Measurements from ENCODE around the gene FUT6.

Gene FUT6

DNA sequence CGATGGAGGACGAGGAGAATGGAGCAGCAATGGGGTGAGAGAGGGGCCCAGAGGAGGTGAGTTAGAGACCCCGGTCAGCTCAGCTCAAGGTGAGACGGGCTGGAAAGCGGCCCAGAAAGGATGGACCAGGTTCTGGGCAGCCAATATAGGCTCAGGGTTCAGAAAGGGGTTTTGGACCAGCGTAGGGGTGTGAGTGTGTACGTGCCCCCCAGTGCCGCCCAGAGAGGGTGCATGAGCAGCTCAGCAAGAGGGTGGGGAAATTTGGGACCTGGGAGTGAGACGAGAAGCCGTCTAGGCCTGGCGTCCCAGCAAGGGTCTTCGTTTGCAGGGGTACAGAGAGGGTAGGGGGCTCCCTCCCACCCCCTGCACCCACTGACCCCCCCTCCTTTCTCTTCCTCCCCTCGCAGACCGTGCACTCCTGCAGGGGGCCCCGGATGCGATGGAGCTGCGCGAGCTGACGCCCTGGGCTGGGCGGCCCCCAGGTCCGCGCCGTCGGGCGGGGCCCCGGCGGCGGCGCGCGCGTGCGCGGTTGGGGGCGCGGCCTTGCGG lies 12.1 kb downstream of the FUT6 start:
- no peak for DNase-seq

DNA sequence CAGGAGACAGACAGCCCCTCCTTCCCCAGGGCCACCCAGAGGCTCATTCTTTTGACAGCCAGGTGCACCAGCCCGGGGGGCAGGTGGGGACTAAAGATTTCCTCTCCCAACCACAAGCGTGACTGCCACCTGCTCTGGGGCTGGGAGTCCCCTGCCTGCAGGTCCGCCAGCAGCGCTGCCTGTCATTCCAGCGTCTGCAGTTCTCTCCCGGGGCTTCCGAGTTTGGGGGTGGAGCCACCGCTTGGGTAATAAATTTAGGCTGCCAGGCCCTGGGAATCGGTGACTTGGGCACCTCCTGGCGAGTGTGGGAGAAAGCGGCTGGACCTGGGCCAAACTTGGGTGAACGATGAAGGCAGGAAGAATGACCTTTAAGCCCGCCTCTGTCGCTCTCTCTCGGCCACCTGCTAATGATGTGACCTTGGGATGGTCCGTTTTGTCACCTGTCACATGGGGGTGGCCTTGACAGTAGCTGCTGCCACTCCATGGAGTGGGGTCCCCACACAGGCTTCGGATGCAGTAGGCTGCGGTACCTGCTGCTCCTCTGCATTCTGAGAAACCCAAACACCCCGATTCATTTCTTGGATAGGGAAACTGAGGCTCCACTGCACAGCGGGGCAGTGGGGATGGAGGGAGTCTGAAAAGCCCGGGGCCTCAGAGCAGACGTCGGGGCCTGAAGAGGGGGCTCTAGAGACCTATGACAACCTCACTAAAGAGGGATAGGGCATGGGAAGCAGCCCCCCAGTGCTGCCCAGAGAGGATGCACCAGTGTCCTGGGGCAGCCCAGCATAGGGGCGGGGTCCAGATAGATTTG lies 12.8 kb downstream of the FUT6 start:
- no peak for DNase-seq

DNA sequence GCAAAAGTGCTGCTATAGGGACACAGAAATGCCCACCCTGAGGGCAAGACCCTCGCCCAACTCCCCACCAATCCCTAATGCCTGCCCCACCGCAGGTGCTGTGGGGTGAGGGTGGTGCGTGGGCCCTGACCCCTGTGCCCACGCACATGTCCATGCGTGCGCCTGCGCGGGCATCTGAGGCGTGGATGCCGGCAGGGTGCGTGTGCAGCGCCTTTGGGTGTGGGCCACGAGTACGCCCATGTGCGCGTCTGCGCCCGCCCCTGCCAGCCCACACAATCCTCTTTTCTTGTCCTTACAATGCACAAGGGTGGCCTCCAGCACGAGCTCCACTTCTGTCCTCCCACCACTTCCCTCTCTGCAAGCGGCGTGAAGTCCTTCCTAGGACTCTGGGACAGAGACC lies 14.3 kb downstream of the FUT6 start:
- DNase-seq, result no peak

DNA sequence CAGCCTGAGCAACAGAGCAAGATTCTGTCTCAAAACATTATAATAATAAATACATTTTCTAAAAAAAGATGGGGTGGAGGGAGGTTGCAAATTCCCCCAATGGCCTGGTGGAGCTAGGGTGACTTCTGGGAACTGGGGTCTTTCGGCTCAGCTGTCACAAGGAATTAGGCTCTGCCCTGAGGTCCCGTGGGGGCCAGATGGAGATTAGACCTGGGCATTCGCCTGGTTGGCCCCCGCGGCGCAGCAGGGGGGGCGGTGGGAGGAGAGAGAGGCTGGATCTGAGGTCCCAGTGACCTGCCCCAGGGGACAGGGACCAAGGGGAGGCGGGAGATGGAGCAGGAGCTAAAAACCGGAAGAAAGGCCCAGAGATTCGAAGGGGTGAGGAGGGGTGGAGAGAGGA lies 14.8 kb downstream of the FUT6 start:
- no peak for DNase-seq

DNA sequence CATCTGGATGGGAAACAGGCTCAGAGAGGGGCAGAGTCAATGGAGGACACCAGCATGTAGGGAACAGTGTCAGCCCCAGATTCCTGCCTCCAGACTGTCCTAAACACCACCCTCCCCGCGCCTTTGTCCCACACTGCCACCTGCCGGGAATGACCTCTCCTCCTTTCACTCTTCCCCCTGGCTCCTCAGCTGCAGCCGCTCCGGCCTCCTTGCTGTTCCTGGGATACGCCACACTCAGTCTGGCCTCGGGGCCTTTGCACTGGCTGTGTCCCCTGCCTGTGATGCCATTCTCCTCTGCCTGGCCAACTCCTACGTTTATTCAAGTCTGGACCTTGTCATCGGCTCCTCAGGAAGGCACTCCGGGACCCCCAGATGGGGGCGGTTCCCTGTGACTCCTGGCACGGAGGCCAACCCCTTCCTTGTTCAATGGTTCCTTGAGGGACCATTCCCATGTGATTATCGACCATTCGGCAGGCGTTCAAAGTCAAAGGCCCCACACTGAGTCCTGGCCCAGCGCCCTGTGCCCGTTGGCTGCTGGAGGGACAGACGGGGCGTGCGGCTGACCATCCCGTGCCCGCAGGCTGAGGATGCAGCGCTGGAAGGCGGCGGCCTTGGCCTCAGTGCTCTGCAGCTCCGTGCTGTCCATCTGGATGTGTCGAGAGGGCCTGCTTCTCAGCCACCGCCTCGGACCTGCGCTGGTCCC lies 15.8 kb downstream of the FUT6 start:
- DNase-seq, result no peak

DNA sequence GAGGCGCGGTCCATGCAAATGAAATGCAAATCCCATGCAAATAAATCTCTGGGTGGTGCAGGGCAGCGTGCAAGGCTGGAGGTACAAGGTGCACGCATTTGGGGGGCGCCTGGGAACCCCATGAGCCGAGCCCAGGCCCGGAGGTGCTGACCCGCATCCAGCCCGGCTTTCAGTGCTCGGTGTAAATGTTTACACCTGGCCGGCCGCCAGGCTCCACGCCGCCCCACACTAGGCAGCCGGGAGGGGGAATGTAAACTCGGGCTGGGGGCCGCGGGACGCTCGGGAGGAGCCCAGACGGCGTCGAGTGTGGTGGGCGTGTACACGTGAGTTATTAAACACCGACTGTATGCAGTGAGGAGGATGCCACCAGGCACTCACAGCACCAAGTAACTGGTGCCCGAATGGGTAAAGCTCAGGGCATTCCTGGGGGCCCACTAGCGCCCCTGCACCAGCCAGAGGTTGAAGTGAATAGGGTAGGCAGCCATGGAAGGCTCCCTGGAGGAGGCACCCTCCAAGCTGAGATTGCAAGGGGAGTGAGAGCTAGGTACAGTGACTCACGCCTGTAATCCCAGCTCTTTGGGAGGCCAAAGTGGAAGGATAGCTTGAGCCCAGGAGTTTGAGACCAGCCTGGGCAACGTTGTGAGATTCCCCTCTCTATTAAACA lies 17.2 kb downstream of the FUT6 start:
- no peak for DNase-seq

DNA sequence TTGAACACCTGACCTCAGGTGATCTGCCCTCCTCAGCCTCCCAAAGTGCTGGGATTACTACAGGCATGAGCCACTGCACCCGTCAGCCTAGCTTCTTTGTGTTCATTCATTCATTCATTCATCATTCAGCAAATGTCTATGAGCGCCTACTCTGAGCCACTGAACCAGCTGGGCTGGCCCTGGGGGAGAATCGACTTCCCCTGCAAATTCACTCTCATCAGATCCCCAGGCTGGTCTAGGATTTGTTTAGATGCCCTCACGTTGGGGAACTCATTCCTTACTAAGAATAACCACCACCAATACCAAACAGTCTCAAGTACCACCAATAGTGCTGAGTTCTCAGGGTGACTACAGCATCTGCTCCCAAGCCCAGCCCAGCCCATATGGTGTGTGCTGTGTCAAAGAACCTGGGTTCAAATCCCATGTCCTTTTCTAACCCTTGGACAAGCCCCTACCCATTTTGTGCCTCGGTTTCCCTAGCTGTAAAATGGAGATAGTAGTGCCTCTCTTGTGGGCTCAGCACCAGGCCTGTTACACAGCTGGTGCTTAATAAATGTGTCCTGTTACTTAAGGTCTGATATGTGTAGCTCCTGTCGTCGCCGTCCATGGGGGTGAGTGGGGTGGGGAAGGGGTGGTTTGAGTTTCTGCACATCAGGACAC lies 17.9 kb downstream of the FUT6 start:
- DNase-seq, result no peak

DNA sequence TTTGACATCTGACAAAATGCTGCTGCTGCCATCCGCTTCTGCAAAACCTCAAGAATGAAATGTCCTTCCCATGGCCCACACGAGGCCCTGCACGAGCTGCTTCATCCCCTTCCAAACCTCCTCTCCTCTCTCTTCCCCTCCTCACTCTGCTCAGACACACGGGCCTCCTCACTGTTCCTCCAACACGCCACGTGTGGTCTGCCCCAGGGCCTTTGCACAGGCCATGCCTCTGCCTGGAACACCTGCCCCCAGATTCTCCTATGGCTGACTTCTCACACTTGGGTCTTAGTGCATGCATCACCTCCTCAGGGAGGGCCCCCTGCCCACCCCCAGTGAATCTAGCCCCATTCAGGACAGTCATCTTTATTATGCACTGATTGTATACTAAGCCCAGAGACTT lies 18.7 kb downstream of the FUT6 start:
- DNase-seq, result no peak

DNA sequence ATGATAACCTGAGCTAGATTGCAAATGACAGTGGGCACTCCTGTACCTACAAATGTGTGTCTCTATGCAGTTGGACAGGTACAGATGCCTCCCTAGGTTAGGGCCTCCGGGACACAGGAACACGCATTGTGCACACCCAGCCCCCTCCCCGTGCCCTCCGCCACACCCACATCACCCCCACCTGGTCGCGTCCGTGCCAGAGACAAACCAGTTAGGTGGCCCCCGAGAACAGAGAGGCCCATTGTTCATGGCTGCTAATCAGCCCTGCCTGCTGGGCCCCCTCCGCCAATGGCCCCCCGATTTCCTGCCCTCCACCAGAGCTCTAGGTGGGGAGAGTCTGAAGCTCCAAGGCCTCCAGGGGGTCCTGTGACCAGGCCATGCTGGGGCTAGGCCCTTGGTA lies 20.9 kb downstream of the FUT6 start:
- no peak for DNase-seq

DNA sequence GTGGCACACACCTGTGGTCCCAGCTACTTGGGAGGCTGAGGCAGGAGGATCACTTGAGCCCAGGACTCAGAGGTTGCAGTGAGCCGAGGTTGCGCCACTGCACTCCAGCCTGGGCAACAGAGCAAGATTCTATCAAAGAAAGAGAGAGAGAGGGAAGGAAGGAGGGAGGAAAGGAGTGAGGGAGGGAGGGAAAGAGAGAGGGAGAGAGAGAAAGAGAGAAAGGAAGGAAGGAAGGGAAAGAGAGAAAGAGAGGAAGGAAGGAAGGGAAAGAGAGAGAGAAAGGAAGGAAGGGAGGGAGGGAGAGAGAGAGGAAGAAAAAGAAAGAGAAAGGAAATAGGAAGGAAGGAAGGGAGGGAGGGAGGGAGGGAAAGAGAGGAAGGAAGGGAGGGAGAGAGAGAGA lies 22.3 kb downstream of the FUT6 start:
- DNase-seq, result no peak

DNA sequence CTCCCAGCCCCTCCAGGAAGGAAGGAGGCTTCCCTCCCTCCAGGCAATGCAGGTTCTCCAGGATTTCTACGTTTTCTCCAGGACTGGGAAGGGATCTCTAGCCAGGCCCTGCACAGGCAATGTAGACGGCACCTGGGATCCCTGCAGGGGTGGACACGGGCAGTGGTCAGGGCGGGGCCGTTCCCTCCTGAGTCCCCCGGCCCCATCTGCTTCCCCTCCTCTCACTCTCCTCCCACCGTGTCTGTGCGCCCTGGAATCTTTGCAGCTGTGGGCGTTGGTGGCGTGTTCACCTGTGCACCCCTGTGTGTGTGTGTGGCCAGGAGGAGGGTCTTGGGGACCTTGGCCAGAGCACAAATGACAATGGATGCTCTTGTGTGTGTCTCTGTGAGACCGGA lies 24.7 kb downstream of the FUT6 start:
- DNase-seq, result no peak

DNA sequence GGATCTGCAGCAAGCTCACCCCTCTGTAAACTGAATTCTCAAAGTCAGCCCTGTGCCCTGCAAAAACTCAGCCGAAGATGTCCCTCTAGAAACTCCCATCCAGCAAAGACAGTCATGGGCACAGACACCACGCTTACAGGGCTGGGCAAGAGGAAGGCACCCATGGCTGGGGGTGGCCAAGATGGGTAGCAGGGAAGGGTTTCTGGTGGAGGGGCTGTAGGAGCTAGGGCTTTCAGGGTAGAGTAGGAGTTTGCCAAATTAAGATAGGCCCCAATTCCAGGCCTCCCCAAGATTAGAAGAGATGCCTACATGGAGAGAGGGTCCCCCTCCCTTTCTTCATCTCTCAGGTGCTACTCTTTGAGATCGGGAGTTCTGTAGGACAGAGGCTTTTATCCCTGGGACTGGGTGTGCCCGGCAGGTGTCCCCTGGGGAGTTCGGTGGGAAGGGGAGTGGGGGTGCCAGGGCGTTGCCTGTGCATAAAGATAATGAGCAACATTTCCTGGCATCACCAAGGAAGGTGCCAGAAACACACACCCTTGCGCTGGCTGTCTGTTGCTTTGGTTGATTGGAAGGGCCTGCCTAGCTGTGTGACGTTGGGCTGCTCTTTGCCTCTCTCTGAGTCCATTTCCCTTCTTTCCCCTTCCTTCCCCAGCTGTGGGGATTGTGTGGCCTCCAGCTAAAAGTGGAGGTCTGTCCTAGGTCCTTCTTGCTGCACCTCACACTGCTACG lies 25.2 kb downstream of the FUT6 start:
- DNase-seq, result no peak

DNA sequence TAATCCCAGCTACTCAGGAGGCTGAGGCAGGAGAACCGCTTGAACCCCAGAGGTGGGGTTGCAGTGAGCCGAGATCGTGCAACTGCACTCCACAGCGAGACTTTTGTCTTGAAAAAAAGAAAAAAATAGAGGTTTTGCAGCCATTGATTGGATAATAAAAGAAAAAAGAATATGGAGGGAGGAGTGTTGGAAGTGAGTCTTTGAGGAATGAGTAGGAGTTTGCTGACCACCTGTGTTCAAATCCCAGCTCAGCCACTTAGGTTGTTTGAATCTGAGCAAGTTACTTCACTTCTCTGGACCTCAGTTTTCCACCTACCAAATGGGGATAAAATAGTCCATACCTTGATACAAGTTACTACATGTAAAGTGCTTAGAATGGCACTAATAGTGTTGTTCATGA lies 28.4 kb downstream of the FUT6 start:
- DNase-seq, result no peak

DNA sequence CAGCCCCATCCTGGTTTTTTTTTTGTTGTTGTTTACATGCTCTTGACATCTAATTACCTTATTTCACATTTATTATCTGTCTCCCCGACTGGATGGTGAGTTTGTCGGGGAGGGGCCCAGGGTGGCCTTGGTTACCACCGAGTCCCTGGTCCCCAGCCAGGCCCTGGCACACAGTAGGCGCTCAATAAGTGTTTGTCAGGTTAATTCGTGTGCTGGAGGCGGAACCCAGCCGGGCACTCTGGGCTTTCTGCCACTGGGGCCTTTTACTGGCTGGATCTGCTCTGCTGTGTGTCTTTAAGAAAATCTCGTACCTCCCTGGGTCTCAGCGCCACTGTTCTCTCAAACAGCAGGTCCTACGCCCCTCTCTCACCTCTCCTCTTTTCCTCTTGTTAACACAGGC lies 30.0 kb downstream of the FUT6 start:
- no peak for DNase-seq

DNA sequence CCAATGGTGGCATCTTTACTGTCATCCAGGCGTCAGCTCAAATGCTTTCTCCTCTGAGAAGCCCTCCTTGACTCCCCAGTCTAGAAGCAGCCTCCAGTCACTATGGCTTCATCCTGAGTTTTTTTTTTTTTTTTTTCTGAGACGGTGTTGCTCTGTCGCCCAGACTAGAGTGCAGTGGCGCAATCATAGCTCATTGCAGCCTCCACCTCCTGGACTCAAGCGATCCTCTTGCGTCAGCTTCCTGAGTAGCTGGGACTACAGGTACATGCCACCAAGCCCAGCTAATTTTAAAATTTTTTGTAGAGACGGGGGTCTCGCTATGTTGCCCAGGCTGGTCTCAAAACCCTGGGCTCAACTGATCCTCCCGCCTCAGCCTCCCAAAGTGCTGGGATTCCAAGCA lies 30.4 kb downstream of the FUT6 start:
- no peak for DNase-seq

DNA sequence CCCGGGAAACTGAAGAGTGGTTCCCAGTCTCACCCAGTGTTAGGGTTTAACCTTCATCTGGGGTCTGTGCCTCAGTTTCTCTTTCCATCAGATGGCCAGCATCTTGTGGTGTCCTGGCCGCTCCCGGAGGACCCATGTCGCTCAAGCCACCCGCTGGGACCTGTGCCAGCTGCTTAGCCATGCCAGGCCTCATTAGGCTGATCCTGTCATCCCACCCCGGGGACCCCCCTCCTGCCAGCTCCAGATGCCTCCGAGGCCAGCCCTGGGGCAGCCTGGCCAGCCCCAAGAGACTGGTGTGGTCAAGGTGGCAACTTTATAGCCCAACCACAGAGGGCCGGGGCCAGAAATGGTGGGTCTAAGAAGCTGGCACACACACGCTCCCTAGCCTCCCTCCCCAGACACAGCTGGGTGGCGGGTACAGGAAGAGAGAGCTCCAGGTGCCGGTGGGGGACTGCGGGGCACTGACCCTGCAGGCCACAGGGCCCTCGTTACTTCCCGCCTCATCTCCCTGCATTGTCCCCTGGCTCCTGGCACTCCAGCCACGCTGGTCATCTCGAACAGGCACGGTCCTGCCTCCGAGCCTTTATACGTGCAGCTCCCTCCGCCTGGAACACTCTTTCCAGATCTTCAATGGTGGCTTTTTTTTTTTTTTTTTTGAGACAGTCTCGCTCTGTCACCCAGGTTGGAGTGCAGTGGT lies 31.2 kb downstream of the FUT6 start:
- DNase-seq, result no peak

DNA sequence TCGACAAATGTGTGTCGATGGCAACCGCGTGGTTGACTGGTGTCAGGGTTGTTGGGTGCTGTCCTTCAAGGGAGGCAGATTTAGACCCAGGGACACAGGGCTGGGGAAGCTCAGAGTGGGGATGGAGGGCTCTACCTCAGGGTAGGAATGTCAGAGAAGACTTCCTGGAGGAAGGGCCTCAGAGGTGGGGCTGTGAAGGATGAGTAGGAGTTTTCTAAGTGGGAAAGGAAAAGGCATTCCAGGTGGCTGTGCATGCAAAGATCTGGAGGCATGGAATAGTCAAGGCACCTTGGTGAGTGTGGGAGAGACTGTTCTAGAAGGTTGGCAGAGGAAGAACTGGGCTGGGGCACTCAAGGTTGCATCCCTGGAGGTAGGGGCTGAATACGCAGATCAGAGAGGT lies 32.6 kb downstream of the FUT6 start:
- no peak for DNase-seq

DNA sequence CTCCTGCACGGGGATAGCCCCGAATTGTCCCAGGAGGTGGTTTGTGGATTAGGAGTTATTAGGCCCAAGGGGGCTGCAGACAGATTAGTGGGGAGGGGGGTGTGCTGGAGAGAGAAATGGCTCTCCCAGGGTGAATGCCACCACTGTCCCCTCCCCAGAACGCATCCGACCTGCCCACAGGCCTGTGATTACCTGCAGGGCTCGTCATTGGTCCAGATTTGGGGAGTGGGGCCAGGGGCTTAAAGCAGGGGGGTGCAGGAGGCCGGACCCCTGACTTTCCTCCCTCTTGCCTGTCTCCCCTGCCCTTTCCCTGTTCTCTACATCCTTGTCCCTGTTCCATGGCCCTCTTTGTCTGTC lies 33.4 kb downstream of the FUT6 start:
- no peak for DNase-seq

DNA sequence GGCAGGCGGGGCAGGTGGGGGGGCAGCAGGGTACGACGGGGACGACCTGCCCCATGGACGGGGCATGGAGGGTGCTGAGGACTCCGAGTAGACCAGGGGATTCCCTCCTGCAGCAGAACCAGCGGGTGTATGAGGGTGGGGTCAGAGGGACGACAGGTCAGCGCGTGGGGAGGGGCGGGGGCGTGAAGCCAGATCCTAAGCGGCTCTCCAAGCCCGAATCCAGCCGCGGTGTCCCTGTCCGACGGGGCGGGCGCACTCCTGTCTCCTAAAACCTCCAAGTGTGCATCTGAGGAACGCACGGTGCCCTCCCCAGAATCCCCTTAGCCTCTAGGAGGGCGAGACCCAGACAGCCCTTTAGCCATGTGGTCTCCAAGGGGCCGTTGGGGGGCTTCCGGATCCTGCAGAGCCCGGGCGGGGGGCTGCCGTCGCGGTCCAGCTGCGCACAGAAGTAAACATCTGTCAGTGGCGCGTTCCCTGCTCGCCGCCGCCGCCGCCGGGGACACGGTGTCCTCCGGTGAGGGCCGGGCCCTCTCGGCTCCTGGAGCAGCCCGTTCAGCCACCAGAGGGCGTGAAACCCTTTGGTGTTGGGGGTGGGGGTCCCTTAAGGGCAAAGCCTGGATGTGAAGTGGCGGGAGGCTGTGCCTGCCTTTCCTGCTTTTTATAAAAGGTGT lies 33.9 kb downstream of the FUT6 start:
- peak; percentile 51 for DNase-seq

DNA sequence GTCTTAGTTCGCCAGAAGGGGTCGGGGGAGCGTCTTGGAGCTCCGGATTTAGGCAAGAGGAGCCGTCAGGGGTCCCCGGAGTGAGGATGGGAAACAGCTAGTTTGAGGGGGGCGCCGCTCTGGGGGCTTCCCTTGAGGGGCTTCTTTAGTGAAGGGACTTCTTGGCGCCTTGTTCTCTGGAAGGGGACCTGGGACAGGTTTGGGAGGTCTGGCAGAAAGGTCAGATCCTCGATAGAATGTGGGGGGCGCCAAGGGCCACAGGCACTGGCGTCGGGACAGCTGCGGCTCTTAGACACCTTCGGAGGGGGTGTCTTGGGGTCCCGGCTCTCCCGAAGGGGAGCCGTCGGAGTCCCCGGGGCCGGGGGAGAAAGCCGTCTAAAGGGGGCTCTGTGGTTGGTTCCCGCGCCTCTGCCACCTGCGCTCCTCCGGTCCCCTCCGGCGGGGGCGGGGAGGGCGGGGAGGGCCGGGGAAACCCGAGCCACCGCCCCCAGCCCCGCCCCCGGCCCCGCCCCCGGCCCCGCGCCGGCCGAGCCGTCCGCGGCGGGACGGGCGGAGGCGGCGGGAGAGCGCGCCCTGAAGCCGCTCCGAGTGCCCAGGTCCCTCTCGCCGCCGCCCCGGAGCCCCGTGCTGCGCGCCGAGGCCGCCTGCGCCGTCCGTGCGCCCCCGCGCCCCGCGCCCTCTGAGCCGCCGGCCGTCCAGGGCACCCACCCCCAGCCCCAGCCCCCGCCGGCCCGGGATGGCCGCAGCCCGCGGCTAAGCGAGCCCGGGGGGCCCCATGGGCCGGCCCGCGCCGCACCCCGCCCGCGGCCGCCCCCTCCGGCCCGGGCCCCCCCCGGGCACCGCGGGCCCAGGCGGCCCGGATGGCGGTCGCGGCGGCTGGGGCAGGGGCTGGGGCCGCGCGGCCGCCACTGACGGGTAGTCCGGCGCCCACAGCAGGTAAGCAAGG lies 34.7 kb downstream of the FUT6 start, which contains the start of gene NRTN:
Gene NRTN (plus strand): TSS at position 552 of the 946 bp plus-strand sequence. CDS start 19,099 bp downstream, outside the sequence.
- peak; percentile 44 for DNase-seq
